Spinal cord (tissue), 10 donors: ENCODE results near the gene CCDC71L. TPM values are rescaled to one million over a fixed set of nuclear protein-coding genes. Genes with fewer than 3 reads are reported as not detected.

Source experiments
- DNase-seq, 6 donors: peaks; one replicate each; pipeline versions ENCODE4 v3.0.0 to v3.0.0-alpha.2; 2013 to 2015; ENCODE audit warnings: low spot score in 6 of 6, low read depth in 4 of 6
- H3K27ac ChIP-seq: one replicate; pipeline ENCODE4 v1.5.1; 2013; ENCODE audit warnings: low read depth, low read length, control low read depth
- H3K27me3 ChIP-seq: one replicate; pipeline ENCODE4 v1.6.1; 2013; ENCODE audit warnings: low read length; ENCODE audit not compliant: control insufficient read depth, insufficient read depth
- H3K36me3 ChIP-seq: one replicate; pipeline ENCODE4 v1.6.1; 2013; ENCODE audit warnings: low read length; ENCODE audit not compliant: control insufficient read depth, insufficient read depth
- H3K4me1 ChIP-seq: one replicate; pipeline ENCODE4 v1.6.1; 2013; ENCODE audit warnings: low read length; ENCODE audit not compliant: control insufficient read depth, insufficient read depth
- H3K4me3 ChIP-seq: one replicate; pipeline ENCODE4 v1.5.1; 2013; ENCODE audit warnings: low read depth, low read length, control low read depth
- H3K9me3 ChIP-seq: one replicate; pipeline ENCODE4 v1.6.1; 2013; ENCODE audit warnings: low read length; ENCODE audit not compliant: control insufficient read depth, insufficient read depth
- WGBS: methylation state at CpG from one replicate; pipeline ENCODE4 v1.1.5; 2013; ENCODE audit warnings: missing lambda C conversion rate; ENCODE audit not compliant: insufficient coverage; 5-methylcytosine and 5-hydroxymethylcytosine counted together
- polyA plus RNA-seq, 2 donors: library from polyadenylated mRNA; unstranded; fragments of 120-200 nt; gene quantifications; one replicate each; pipeline ENCODE4 v1.2.1, GENCODE V29; 2013; ENCODE audit not compliant: insufficient read length in 2 of 2
- total RNA-seq, 2 donors: library from RNA; depleted of rRNA in 1 of 2; stranded (reverse); fragments of 120-200 nt in 1 of 2; fragments of >200 nt in 1 of 2; gene quantifications; one replicate each; pipeline versions ENCODE4 v1.2.3 to v1.2.4, GENCODE V29; 2013 to 2014
- donor health status: healthy.

The CCDC71L gene
- total and polyA plus RNA-seq, 4 donors, result 8.0 to 11.8 (median 9.8) TPM

GRCh38 chr7:106619213-106619612 is 41.7 kb downstream of the CCDC71L start:
- 83% methylated on average over 1 of the region's 4 CpGs for WGBS
- Histone ChIP-seq H3K9me3 (peaks cover 5% of the 10 kb centered on the region), H3K4me1 (no peaks in the 10 kb centered on the region), H3K4me3 (no peak overlapping the region), H3K27ac (no peak overlapping the region), H3K36me3 (no peaks in the 10 kb centered on the region), H3K27me3 (no peaks in the 10 kb centered on the region)
- no peak for DNase-seq

GRCh38 chr7:106618480-106618879 is 42.5 kb downstream of the CCDC71L start:
- no peak overlapping the region for H3K4me3 ChIP-seq
- H3K9me3 ChIP-seq, result peaks cover 5% of the 10 kb centered on the region
- H3K27ac ChIP-seq, result no peak overlapping the region
- no peaks in the 10 kb centered on the region for H3K27me3 ChIP-seq
- no peaks in the 10 kb centered on the region for H3K36me3 ChIP-seq
- DNase-seq, result peak in 3 of 6 donors; percentile 2 to 53 (median 33)
- WGBS, result no CpG with 5 or more reads among the region's 1 CpG
- no peaks in the 10 kb centered on the region for H3K4me1 ChIP-seq

GRCh38 chr7:106617860-106618259 is 43.1 kb downstream of the CCDC71L start:
- Histone ChIP-seq H3K27ac (no peak overlapping the region), H3K9me3 (peaks cover 5% of the 10 kb centered on the region)
- no peak for DNase-seq

GRCh38 chr7:106616708-106617051 is 44.3 kb downstream of the CCDC71L start:
- Histone ChIP-seq H3K36me3 (no peaks in the 10 kb centered on the region), H3K9me3 (no peaks in the 10 kb centered on the region), H3K4me3 (no peak overlapping the region), H3K27ac (no peak overlapping the region), H3K4me1 (no peaks in the 10 kb centered on the region), H3K27me3 (no peaks in the 10 kb centered on the region)
- DNase-seq, result no peak

More at GRCh38 chr7:106617860-106618259, 43.1 kb downstream of the CCDC71L start:
- no peaks in the 10 kb centered on the region for H3K36me3 ChIP-seq
- H3K4me1 ChIP-seq, result no peaks in the 10 kb centered on the region
- H3K4me3 ChIP-seq, result no peak overlapping the region
- WGBS, result no CpG with 5 or more reads among the region's 2 CpGs
- no peaks in the 10 kb centered on the region for H3K27me3 ChIP-seq

GRCh38 chr7:106615808-106616707 is 44.9 kb downstream of the CCDC71L start:
- Histone ChIP-seq H3K4me3 (no peak overlapping the region), H3K27ac (no peak overlapping the region), H3K36me3 (no peaks in the 10 kb centered on the region), H3K27me3 (no peaks in the 10 kb centered on the region), H3K4me1 (no peaks in the 10 kb centered on the region), H3K9me3 (no peaks in the 10 kb centered on the region)
- no peak for DNase-seq
- no CpG with 5 or more reads among the region's 3 CpGs for WGBS

- H3K27me3 ChIP-seq, result no peaks in the 10 kb centered on the region
- no peaks in the 10 kb centered on the region for H3K36me3 ChIP-seq
- 71% methylated on average over 1 of the region's 2 CpGs for WGBS
- no peak overlapping the region for H3K27ac ChIP-seq
- no peak overlapping the region for H3K4me3 ChIP-seq
- DNase-seq, result no peak
- no peaks in the 10 kb centered on the region for H3K9me3 ChIP-seq
- H3K4me1 ChIP-seq, result no peaks in the 10 kb centered on the region
These were observed 46.2 kb downstream of the CCDC71L start for GRCh38 chr7:106614751-106615150.

- Histone ChIP-seq H3K4me1 (no peaks in the 10 kb centered on the region), H3K4me3 (no peak overlapping the region), H3K36me3 (no peaks in the 10 kb centered on the region), H3K27ac (no peak overlapping the region), H3K27me3 (no peaks in the 10 kb centered on the region), H3K9me3 (no peaks in the 10 kb centered on the region)
- DNase-seq, result no peak
These were observed 47.0 kb downstream of the CCDC71L start for GRCh38 chr7:106613848-106614560.

GRCh38 chr7:106613279-106613678 is 47.7 kb downstream of the CCDC71L start:
- no peak for DNase-seq
- Histone ChIP-seq H3K9me3 (no peaks in the 10 kb centered on the region), H3K4me1 (no peaks in the 10 kb centered on the region), H3K4me3 (no peak overlapping the region), H3K27me3 (no peaks in the 10 kb centered on the region), H3K36me3 (no peaks in the 10 kb centered on the region), H3K27ac (no peak overlapping the region)
- 100% methylated on average over 2 of the region's 6 CpGs for WGBS

GRCh38 chr7:106612432-106612831 is 48.5 kb downstream of the CCDC71L start:
- no peak for DNase-seq
- H3K9me3 ChIP-seq, result no peaks in the 10 kb centered on the region
- H3K27ac ChIP-seq, result no peak overlapping the region
- 86% methylated on average over 1 of the region's 1 CpG for WGBS
- H3K4me3 ChIP-seq, result no peak overlapping the region
- H3K36me3 ChIP-seq, result no peaks in the 10 kb centered on the region
- H3K27me3 ChIP-seq, result no peaks in the 10 kb centered on the region
- H3K4me1 ChIP-seq, result no peaks in the 10 kb centered on the region

- no peaks in the 10 kb centered on the region for H3K9me3 ChIP-seq
- no peak for DNase-seq
- no peaks in the 10 kb centered on the region for H3K4me1 ChIP-seq
- no peaks in the 10 kb centered on the region for H3K36me3 ChIP-seq
- H3K4me3 ChIP-seq, result no peak overlapping the region
- no peaks in the 10 kb centered on the region for H3K27me3 ChIP-seq
- H3K27ac ChIP-seq, result no peak overlapping the region
- WGBS, result no CpG with 5 or more reads among the region's 3 CpGs
These were observed 49.0 kb downstream of the CCDC71L start for GRCh38 chr7:106611911-106612310.
